ENCODE data around the gene IGF1R. TPM values are rescaled to one million over a fixed set of nuclear protein-coding genes. Genes with fewer than 3 reads are reported as not detected.

IGF1R gene
- total and polyA plus RNA-seq, 2 of the 8 experiments (the other 6 are each of a cell fraction or from before 2014, with no cell fraction given), result 32.9 to 109 TPM

DNA sequence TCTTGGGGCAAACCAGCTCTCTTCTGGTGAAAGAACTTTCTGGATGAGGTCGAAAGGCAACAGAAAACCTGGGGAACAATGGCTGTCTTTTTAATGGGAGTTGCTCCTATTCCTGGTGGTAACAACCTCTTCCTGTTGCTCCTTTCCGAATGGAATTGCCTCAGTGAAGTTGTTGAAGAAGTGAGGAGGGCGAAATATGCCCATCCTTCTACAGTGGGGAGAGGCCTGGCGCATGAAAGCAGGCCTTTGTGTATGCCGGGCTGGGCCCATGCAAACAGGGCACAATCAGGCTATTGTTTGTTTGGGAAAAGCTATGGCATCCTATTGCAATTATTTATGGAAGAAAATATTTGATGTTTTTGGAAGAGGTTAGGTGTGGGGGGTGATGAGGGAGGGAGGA is 166.9 kb downstream of the IGF1R start (continued):
- TF ChIP-seq, protein P1, sequence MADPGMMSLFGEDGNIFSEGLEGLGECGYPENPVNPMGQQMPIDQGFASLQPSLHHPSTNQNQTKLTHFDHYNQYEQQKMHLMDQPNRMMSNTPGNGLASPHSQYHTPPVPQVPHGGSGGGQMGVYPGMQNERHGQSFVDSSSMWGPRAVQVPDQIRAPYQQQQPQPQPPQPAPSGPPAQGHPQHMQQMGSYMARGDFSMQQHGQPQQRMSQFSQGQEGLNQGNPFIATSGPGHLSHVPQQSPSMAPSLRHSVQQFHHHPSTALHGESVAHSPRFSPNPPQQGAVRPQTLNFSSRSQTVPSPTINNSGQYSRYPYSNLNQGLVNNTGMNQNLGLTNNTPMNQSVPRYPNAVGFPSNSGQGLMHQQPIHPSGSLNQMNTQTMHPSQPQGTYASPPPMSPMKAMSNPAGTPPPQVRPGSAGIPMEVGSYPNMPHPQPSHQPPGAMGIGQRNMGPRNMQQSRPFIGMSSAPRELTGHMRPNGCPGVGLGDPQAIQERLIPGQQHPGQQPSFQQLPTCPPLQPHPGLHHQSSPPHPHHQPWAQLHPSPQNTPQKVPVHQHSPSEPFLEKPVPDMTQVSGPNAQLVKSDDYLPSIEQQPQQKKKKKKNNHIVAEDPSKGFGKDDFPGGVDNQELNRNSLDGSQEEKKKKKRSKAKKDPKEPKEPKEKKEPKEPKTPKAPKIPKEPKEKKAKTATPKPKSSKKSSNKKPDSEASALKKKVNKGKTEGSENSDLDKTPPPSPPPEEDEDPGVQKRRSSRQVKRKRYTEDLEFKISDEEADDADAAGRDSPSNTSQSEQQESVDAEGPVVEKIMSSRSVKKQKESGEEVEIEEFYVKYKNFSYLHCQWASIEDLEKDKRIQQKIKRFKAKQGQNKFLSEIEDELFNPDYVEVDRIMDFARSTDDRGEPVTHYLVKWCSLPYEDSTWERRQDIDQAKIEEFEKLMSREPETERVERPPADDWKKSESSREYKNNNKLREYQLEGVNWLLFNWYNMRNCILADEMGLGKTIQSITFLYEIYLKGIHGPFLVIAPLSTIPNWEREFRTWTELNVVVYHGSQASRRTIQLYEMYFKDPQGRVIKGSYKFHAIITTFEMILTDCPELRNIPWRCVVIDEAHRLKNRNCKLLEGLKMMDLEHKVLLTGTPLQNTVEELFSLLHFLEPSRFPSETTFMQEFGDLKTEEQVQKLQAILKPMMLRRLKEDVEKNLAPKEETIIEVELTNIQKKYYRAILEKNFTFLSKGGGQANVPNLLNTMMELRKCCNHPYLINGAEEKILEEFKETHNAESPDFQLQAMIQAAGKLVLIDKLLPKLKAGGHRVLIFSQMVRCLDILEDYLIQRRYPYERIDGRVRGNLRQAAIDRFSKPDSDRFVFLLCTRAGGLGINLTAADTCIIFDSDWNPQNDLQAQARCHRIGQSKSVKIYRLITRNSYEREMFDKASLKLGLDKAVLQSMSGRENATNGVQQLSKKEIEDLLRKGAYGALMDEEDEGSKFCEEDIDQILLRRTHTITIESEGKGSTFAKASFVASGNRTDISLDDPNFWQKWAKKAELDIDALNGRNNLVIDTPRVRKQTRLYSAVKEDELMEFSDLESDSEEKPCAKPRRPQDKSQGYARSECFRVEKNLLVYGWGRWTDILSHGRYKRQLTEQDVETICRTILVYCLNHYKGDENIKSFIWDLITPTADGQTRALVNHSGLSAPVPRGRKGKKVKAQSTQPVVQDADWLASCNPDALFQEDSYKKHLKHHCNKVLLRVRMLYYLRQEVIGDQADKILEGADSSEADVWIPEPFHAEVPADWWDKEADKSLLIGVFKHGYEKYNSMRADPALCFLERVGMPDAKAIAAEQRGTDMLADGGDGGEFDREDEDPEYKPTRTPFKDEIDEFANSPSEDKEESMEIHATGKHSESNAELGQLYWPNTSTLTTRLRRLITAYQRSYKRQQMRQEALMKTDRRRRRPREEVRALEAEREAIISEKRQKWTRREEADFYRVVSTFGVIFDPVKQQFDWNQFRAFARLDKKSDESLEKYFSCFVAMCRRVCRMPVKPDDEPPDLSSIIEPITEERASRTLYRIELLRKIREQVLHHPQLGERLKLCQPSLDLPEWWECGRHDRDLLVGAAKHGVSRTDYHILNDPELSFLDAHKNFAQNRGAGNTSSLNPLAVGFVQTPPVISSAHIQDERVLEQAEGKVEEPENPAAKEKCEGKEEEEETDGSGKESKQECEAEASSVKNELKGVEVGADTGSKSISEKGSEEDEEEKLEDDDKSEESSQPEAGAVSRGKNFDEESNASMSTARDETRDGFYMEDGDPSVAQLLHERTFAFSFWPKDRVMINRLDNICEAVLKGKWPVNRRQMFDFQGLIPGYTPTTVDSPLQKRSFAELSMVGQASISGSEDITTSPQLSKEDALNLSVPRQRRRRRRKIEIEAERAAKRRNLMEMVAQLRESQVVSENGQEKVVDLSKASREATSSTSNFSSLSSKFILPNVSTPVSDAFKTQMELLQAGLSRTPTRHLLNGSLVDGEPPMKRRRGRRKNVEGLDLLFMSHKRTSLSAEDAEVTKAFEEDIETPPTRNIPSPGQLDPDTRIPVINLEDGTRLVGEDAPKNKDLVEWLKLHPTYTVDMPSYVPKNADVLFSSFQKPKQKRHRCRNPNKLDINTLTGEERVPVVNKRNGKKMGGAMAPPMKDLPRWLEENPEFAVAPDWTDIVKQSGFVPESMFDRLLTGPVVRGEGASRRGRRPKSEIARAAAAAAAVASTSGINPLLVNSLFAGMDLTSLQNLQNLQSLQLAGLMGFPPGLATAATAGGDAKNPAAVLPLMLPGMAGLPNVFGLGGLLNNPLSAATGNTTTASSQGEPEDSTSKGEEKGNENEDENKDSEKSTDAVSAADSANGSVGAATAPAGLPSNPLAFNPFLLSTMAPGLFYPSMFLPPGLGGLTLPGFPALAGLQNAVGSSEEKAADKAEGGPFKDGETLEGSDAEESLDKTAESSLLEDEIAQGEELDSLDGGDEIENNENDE (IDR thresholded peaks at IDR 0.05; ENCODE audit: insufficient replicate concordance, low read length), result no peak
- TF ChIP-seq TAF7 (optimal IDR thresholded peaks at IDR 0.05; ENCODE audit: borderline replicate concordance, low read depth, low read length) (no peak), NRF1 (IDR thresholded peaks at IDR 0.05; ENCODE audit: low read depth, low read length) (no peak), BACH1 (IDR thresholded peaks at IDR 0.05; ENCODE audit: low read length) (no peak), SIX5 (IDR thresholded peaks at IDR 0.05; ENCODE audit: low read depth, low read length) (no peak), GTF2F1 (IDR thresholded peaks at IDR 0.05; ENCODE audit: borderline replicate concordance, low read depth, low read length) (no peak)
- TF ChIP-seq, protein P2, sequence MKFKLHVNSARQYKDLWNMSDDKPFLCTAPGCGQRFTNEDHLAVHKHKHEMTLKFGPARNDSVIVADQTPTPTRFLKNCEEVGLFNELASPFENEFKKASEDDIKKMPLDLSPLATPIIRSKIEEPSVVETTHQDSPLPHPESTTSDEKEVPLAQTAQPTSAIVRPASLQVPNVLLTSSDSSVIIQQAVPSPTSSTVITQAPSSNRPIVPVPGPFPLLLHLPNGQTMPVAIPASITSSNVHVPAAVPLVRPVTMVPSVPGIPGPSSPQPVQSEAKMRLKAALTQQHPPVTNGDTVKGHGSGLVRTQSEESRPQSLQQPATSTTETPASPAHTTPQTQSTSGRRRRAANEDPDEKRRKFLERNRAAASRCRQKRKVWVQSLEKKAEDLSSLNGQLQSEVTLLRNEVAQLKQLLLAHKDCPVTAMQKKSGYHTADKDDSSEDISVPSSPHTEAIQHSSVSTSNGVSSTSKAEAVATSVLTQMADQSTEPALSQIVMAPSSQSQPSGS (IDR thresholded peaks at IDR 0.05; ENCODE audit: low read length), result no peak
- TF ChIP-seq, protein P3, sequence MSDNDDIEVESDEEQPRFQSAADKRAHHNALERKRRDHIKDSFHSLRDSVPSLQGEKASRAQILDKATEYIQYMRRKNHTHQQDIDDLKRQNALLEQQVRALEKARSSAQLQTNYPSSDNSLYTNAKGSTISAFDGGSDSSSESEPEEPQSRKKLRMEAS (IDR thresholded peaks at IDR 0.05), result no peak
